Activated CD4-positive, alpha-beta T cell treated with anti-CD3 and anti-CD28 coated beads, Interleukin-2, amount 10 ng/mL, durations not matched to agents 24 days and 14 days (primary cell): ENCODE data around the gene DTX1. TPM values are rescaled to one million over a fixed set of nuclear protein-coding genes. Genes with fewer than 3 reads are reported as not detected.
A peak's percentile ranks its signal among the peaks of the same experiment; 100 is the strongest.

Source experiments
- DNase-seq: peaks from one replicate; pipeline ENCODE4 v3.0.0; 2022
- H3K27ac Mint-ChIP-seq: one replicate; pipeline ENCODE4 v1.8.0; 2022; ENCODE audit warnings: mild to moderate bottlenecking, mixed read lengths
- H3K27me3 Mint-ChIP-seq: one replicate; pipeline ENCODE4 v1.8.0; 2022; ENCODE audit warnings: mixed read lengths
- H3K36me3 Mint-ChIP-seq: one replicate; pipeline ENCODE4 v1.8.0; 2022; ENCODE audit warnings: low read depth, mild to moderate bottlenecking, mixed read lengths
- H3K4me1 Mint-ChIP-seq: one replicate; pipeline ENCODE4 v1.8.0; 2021; ENCODE audit warnings: mixed read lengths
- H3K4me3 Mint-ChIP-seq: one replicate; pipeline ENCODE4 v1.8.0; 2022; ENCODE audit warnings: mild to moderate bottlenecking, moderate library complexity, mixed read lengths
- H3K9me3 Mint-ChIP-seq: one replicate; pipeline ENCODE4 v1.8.0; 2021; ENCODE audit warnings: mixed read lengths
- intact Hi-C: fragments of 100-400 bp; cut with micrococcal nuclease; formaldehyde crosslinking; loops from one replicate; pipeline ENCODE4 v1.15.1; 2023
- total RNA-seq: library from RNA; stranded (reverse); gene quantifications from 2 replicates; pipeline ENCODE4 v1.2.3, GENCODE V29; 2022

Gene DTX1
- total RNA-seq, 1 donor from 2014 or later = 0.09 TPM

DNA sequence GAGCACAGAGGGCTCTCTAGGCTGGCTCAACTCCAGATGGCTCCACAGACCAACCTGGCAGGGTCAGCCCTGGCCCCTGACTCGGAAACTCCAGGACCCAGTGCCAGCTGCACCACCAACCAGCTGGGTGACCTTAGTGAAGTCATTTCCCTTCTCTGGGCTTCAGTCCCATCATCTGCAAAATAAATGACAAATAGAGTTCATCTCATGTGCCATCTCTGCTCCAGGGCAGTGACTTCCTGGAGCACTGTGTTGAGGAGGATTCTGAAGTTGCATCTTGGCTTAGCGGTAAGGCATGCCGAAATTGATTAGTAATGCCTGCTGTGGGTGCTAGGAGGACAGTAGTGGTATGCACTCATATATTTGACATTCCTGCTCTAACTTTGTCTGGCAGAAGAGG, 31.5 kb downstream of the DTX1 start:
- DNase-seq = no peak
- Mint-ChIP-seq H3K27ac (no peak overlapping the region), H3K9me3 (no peaks in the 10 kb centered on the region), H3K4me3 (no peak overlapping the region), H3K4me1 (peaks cover 26% of the 10 kb centered on the region), H3K27me3 (no peaks in the 10 kb centered on the region), H3K36me3 (no peaks in the 10 kb centered on the region)
- intact Hi-C loops = no loop called here

DNA sequence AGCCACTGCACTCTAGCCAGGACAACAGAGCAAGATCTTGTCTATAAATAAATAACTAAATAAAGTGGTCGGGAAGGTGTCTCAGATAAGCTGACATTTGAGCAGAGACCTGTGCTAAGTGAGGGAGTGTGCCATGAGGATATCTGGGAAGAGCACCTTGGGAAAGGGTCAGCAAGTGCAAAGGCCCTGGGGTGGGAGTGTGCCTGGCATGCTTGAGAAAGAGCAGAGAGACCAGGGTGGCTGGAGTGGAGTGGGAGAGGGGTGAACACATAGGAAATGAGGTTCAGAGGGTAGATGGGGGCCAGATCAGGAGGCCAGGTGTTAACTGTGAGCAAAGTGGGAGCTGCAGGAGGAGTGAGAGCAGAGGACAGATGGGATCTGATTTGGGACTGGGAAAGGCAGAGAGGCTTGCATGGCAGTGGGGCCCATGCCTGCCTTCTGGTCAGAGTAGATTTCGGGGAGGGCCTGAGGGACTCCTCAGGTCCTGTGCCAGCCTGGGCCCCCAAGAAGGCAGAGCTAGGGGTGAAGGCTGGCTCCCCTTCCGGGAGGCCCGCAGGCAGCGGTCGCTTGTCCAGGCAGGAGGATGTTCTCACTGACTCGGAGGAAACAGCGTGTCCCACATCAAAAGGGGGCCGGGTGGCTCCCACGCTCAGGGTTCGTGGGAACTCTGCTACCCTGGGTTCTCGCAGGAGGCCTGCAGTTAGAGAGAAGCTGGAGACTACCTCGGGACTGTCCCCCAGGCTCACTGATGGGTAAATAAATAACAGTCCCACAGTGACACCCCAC, 32.6 kb downstream of the DTX1 start:
- peak; percentile 78 for DNase-seq
- intact Hi-C loops = no loop called here
- Mint-ChIP-seq H3K4me3 (peak overlapping the region; percentile 6), H3K4me1 (peaks cover 26% of the 10 kb centered on the region), H3K9me3 (no peaks in the 10 kb centered on the region), H3K27me3 (no peaks in the 10 kb centered on the region), H3K36me3 (no peaks in the 10 kb centered on the region), H3K27ac (peak overlapping the region; percentile 65)

DNA sequence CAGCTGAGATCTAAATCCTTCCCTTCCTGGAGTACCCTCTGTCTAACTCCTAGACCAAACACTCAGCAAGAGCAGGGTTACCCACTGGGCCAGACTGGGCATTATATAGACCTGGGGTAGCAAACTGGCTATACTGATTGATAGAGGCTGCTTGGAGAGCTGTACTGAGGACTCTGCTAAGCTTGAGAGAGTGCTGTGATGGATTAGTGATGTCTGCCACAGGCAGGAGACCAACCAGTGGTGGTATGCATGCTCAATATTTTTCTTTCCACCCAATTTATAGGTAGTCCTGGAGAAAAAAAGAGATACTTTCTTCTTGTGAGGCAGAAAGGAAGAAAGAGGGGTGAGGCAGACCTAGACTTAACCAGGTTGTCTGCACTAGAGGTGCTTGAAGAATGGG, 33.3 kb downstream of the DTX1 start:
- Mint-ChIP-seq H3K4me1 (peaks cover 26% of the 10 kb centered on the region), H3K4me3 (no peak overlapping the region), H3K27me3 (no peaks in the 10 kb centered on the region), H3K36me3 (no peaks in the 10 kb centered on the region), H3K27ac (peak overlapping the region; percentile 39), H3K9me3 (no peaks in the 10 kb centered on the region)
- DNase-seq = no peak
- intact Hi-C loops = loop anchor here (5.0 kb wide), 1 partner anchor 188 kb away; no protein-coding TSS in a partner anchor

DNA sequence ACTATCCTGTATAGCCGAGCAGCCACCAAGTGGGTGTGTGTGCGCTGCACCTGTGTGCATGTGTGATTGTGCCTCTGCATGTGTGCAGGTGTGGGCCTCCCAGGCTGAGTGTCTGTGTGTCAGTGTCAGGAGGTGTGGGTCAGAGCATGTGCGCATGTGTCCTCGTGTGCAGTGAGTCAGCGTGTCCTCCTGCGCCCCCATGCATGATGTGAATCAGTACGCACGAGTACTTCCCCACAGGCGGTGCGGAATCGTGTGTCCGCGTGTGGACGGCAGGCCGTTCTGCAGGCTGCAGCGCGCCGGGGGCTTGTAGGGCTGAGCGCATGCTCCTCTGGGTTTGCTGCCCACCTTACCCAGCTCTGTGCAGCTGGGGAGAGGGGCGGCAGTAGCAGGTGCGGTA, 34.2 kb downstream of the DTX1 start:
- no peaks in the 10 kb centered on the region for H3K27me3 Mint-ChIP-seq
- H3K27ac Mint-ChIP-seq = no peak overlapping the region
- H3K4me3 Mint-ChIP-seq = no peak overlapping the region
- DNase-seq = no peak
- no peaks in the 10 kb centered on the region for H3K36me3 Mint-ChIP-seq
- peaks cover 26% of the 10 kb centered on the region for H3K4me1 Mint-ChIP-seq
- H3K9me3 Mint-ChIP-seq = no peaks in the 10 kb centered on the region
- intact Hi-C loops = loop anchor here (5.0 kb wide), 1 partner anchor 188 kb away; no protein-coding TSS in a partner anchor

DNA sequence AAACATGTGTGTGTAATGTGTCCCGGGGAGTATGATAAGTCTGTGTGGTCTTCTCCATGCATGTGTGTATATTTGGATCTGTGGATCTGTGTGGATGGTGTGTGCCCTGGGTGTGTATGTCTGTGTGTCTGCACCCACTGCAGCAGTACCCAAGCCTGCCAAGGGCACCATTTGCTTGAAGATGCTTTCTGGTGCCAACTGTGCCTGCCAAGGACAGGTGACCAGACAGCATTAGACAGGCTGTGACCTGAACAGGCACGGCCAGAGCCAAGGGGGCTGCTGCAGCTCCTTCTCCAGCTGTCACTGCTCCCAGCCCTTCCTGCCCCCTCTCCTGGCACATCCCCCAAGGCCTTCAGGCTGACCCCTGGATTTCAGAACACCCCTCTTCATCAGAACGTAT, 35.0 kb downstream of the DTX1 start:
- H3K9me3 Mint-ChIP-seq = no peaks in the 10 kb centered on the region
- DNase-seq = no peak
- H3K4me3 Mint-ChIP-seq = no peak overlapping the region
- no peaks in the 10 kb centered on the region for H3K27me3 Mint-ChIP-seq
- peaks cover 21% of the 10 kb centered on the region for H3K4me1 Mint-ChIP-seq
- H3K27ac Mint-ChIP-seq = no peak overlapping the region
- H3K36me3 Mint-ChIP-seq = no peaks in the 10 kb centered on the region
- intact Hi-C loops = loop anchor here (5.0 kb wide), 1 partner anchor 189 kb away; no protein-coding TSS in a partner anchor

DNA sequence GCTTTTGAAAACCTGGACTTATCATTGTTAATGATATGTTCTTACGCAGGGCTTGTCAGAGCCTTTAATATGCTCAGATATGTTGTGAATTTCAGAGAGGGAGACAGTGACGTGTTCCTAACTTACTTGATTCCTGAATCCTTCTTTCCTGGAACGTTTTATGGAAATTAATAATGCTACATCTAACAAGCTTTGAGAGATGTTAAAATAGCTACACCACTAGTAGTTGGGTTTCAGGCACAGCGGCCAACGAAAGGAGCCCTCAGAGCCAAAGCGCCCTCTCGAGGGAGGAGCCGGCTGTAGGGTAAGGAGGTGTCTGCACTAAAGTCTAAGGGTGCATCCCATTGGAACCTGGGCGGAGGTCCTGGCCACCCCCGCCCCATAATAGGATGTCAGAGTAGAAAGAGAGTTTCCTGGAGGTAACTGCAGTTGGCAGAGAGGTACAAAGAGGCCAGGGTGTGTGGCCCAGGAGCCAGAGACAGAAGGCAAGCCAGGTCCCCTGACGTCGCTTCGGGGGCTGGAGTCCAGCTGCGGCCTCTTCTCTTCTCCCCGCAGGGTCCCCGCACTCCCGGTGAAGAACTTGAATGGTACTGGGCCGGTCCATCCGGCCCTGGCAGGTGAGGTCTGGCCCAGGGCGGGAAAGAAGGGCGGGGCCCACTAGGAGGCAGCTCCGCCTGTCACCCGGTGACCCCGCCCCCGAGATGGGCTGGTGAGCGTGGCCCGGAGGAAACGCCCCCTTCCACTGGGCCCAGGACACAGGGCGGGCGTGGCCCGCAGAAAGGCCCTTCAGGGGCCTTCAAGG, 36.3 kb downstream of the DTX1 start:
- intact Hi-C loops = loop anchor here (5.0 kb wide), 1 partner anchor 191 kb away; no protein-coding TSS in a partner anchor
- Mint-ChIP-seq H3K27ac (no peak overlapping the region), H3K27me3 (no peaks in the 10 kb centered on the region), H3K4me1 (peaks cover 16% of the 10 kb centered on the region), H3K36me3 (no peaks in the 10 kb centered on the region), H3K4me3 (no peak overlapping the region), H3K9me3 (no peaks in the 10 kb centered on the region)
- no peak for DNase-seq

DNA sequence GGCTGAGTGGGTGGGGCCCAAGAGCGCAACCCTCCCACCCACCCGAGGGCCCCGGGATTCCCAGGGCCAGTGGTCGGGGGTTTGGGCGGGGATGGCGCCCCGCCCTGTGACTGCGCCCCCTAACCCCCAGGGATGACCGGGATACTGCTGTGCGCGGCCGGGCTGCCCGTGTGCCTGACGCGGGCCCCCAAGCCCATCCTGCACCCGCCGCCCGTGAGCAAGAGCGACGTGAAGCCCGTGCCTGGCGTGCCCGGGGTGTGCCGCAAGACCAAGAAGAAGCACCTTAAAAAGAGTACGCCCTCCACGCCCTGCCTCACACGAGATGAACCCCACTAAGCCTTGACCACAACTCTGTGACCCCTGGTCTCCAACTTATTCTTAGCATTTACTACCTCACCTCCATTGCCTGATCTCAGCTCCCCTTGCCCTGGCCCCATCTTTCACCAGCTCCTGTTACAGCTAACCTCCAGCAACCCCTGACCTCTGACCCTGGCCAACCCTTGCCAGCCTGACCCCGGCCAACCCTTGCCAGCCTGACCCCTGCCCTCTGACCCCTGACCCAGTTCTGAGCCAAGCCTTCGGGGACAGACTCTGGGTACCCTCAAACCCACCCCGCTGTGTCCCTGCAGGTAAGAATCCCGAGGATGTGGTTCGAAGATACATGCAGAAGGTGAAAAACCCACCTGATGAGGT, 37.0 kb downstream of the DTX1 start:
- no peak overlapping the region for H3K4me3 Mint-ChIP-seq
- intact Hi-C loops = loop anchor here (5.0 kb wide), 1 partner anchor 191 kb away; no protein-coding TSS in a partner anchor
- no peaks in the 10 kb centered on the region for H3K36me3 Mint-ChIP-seq
- DNase-seq = no peak
- no peaks in the 10 kb centered on the region for H3K27me3 Mint-ChIP-seq
- H3K27ac Mint-ChIP-seq = no peak overlapping the region
- no peaks in the 10 kb centered on the region for H3K9me3 Mint-ChIP-seq
- peaks cover 15% of the 10 kb centered on the region for H3K4me1 Mint-ChIP-seq

DNA sequence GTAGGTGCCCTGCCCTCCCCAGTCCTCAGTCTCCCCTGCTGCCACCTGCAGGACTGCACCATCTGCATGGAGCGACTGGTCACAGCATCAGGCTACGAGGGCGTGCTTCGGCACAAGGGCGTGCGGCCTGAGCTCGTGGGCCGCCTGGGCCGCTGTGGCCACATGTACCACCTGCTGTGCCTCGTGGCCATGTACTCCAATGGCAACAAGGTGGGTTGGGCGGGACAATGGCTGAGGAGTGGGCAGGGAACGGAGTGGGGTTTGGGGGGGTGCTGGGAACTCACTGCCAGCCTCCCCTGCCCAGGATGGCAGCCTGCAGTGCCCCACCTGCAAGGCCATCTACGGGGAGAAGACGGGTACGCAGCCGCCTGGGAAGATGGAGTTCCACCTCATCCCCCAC, 38.2 kb downstream of the DTX1 start:
- no peaks in the 10 kb centered on the region for H3K9me3 Mint-ChIP-seq

DNA sequence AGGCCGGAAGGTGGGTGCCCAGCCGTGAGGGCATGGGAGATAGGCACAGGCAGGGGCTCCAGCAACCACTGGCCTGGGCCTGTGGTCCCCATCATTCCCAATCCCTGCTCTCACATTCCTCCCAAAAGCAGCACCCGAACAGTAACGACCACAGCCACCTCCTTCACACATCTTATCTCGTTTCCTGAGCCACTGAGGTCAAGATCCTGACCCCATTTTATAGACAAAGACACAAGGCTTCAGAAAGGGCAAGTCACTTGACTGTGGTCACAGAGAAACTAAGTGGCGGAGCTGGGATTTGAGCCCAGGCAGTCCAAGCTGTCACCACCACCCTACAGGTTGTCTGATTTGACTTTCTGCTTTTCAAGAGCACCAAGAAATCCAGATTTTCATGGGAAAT, 38.9 kb downstream of the DTX1 start:
- Mint-ChIP-seq H3K27me3 (no peaks in the 10 kb centered on the region), H3K4me3 (no peak overlapping the region), H3K36me3 (no peaks in the 10 kb centered on the region), H3K27ac (no peak overlapping the region), H3K9me3 (no peaks in the 10 kb centered on the region), H3K4me1 (peaks cover 2% of the 10 kb centered on the region)
- intact Hi-C loops = loop anchor here (5.0 kb wide), 1 partner anchor 37 kb away; no protein-coding TSS in a partner anchor
- no peak for DNase-seq

More for the DNA sequence above, 38.2 kb downstream of the DTX1 start:
- DNase-seq = no peak
- no peaks in the 10 kb centered on the region for H3K36me3 Mint-ChIP-seq
- intact Hi-C loops = loop anchor here (5.0 kb wide), 2 partner anchors 38 to 192 kb away; no protein-coding TSS in a partner anchor
- no peak overlapping the region for H3K27ac Mint-ChIP-seq
- H3K4me1 Mint-ChIP-seq = peaks cover 4% of the 10 kb centered on the region
- H3K27me3 Mint-ChIP-seq = no peaks in the 10 kb centered on the region
- no peak overlapping the region for H3K4me3 Mint-ChIP-seq

DNA sequence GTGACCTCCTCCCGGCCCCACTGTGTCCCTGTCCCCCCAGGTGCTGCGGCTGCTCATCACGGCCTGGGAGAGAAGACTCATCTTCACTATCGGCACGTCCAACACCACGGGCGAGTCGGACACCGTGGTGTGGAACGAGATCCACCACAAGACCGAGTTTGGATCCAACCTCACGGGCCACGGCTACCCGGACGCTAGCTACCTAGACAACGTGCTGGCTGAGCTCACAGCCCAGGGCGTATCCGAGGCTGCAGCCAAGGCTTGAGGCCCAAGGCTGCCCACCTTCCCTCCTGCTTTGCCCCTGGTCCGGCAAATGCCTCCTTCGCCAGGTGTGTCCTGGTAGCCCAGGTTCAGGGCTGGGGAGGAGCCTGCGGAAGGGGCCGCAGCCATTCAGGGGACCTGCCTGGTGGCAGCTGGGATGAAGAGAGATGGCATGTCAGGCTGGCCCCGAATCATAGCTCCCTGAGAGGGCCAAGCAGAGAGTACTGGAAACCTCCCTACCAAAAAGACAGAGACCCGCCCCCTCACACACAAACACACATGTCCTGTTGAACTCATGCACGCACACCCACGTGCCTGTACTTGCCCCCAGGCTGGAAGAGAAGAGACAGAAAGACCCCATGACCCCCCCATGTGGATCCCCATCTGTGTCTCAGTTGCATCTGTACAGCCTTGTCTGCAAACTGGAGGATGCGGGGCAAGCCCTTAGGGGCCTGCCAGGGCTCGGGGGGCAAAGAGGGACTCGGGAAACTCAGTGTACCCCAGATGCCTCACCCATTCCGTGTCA, 40.3 kb downstream of the DTX1 start:
- DNase-seq = no peak
- H3K36me3 Mint-ChIP-seq = no peaks in the 10 kb centered on the region
- no peaks in the 10 kb centered on the region for H3K9me3 Mint-ChIP-seq
- intact Hi-C loops = loop anchor here (5.0 kb wide), 1 partner anchor 35 kb away; no protein-coding TSS in a partner anchor
- no peak overlapping the region for H3K4me3 Mint-ChIP-seq
- H3K27ac Mint-ChIP-seq = no peak overlapping the region
- no peaks in the 10 kb centered on the region for H3K27me3 Mint-ChIP-seq
- peaks cover 2% of the 10 kb centered on the region for H3K4me1 Mint-ChIP-seq

DNA sequence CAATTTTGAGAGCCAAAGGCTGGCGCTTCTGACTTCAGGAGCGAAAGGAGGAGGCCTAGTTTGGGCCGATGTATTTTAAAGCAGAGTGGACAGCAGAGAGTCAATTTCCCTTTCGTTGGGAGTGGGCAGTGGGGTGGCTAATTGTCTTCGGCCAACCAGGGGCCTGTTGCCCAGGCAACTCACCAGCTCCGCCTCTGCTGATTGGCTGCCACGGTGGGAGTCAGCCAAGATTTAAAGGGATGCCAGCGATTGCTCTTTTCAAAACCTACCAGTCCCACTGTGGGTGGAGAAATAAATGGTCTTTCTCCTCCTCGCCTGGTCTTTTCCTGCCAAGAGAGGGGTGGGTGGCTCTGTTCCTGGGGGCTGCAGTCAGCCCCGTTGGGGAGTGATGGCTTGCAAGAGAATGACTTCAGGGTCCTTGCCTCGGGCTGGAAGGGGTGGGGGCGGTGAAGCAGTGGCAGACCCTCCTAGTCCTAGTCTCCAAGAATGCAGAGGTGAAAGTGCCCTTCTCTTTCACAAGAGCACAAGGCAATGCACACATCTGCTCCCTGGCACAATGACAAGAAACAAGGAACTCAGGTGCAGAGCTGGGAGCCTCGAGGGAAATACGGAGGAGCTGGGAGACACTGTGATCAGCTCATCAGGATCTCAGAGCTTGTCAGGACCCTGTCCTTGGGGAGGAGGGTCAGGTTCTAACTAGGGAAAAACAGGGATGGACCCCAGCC, 41.3 kb downstream of the DTX1 start:
- no peaks in the 10 kb centered on the region for H3K36me3 Mint-ChIP-seq
- no peak for DNase-seq
- H3K4me3 Mint-ChIP-seq = no peak overlapping the region
- intact Hi-C loops = loop anchor here (1.0 to 5.0 kb wide), 2 partner anchors 34 to 50 kb away; no protein-coding TSS in a partner anchor
- no peak overlapping the region for H3K27ac Mint-ChIP-seq
- H3K4me1 Mint-ChIP-seq = peaks cover 2% of the 10 kb centered on the region
- H3K9me3 Mint-ChIP-seq = no peaks in the 10 kb centered on the region
- no peaks in the 10 kb centered on the region for H3K27me3 Mint-ChIP-seq

DNA sequence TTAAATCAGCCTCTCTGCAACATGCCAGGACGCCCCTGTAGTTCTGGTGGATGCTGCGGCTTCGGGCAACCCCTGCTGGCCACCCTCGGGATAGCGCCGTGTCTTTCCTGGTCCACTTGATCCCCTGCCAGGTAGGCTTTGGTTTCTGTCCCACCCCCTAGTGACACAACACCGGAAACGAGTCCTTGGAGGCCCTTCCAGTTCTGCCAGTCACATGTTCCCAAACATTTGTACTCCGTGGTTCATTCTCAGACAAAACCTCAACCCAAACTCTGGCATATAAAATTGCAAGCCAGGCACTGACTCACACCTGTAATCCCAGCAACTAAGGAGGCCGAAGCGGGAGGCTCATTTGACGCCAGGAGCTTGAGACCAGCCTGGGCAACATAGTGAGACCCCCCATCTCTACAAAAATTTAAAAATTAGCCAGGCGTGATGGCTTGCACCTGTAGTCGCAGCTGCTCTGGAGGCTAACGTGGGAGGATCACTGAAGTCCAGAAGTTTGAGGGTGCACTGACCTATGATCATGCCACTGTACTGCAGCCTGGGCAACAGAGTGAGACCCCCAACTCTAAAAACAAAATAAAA, 42.0 kb downstream of the DTX1 start:
- DNase-seq = peak; percentile 87
- Mint-ChIP-seq H3K27me3 (no peaks in the 10 kb centered on the region), H3K36me3 (no peaks in the 10 kb centered on the region), H3K4me3 (no peak overlapping the region), H3K27ac (no peak overlapping the region), H3K4me1 (peaks cover 2% of the 10 kb centered on the region), H3K9me3 (no peaks in the 10 kb centered on the region)
- intact Hi-C loops = loop anchor here (1.0 to 5.0 kb wide), 2 partner anchors 34 to 50 kb away; no protein-coding TSS in a partner anchor
